AG20443 (cell line): ENCODE data around the gene FAM163B.

ENCODE experiments used
- DNase-seq: peaks from one replicate; pipeline ENCODE4 v3.0.0; 2012; ENCODE audit warnings: low spot score, mixed read lengths

The FAM163B gene

DNA sequence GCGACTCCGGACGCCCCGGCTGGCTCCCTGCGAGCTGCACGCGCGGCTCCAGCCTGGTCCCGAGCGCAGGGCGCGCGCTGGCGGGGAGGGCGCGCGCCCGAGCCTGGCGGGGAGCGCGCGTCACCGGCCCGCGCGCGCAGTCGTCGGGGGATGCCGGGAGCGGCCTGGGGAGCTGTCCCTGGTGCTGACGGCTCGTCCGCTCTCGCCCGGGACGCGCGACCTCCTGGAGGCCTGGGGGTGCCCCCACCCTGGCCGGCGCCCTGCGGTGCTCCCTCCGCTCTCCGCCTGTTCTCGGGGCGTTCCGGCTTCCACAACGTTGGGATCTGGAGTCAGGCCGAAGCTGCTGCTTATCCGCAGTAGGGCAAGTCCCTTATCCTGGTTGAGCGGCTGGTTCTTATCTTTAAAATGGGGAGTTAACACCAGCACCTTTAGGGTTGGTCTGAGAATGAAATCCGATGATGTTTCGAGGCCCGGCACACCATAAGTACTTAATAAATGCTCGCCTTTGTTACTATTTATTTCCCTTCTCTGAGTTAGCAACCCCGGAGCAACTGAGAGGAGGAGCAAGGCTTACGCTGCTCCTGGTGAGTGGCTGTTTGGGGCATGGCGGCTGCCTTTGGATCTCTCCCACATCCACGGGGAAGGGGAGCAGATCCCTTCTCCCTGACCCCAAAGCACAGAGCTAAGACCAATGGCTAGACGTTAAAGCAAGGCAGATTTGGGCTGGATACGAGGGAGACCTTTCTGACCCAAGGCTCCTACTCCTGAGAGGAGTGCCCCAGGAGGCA lies at the start of gene FAM163B:
FAM163B (minus strand) TSS at position 79 of the 788 bp plus-strand sequence. CDS start 29,166 bp downstream, outside the sequence.
- peak; percentile 85 for DNase-seq

DNA sequence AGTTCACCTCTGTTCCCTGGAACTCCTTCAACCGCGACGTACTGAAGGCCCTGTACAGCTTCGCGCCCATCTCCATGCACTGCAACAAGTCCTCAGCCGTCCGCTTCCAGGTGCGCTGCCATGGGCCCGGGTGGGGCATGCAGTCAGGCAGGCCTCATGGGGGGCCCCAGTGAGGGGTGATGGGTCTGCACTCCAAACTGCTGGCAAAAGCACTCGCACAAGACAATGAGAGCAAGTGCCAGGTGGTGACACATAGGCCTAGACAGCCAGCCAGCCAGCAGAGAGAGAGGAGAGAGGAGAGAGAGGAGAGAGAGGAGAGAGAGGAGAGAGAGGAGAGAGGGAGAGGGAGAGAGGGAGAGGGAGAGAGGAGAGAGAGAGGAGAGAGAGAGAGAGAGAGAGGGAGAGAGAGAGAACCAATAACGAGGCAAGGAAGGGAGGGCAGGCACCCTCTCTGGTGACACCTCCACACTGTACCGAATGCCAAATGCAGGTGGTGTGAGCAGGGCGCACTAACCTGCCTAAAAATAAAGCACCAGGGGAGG lies 48.0 kb upstream of the FAM163B start:
- no peak for DNase-seq

DNA sequence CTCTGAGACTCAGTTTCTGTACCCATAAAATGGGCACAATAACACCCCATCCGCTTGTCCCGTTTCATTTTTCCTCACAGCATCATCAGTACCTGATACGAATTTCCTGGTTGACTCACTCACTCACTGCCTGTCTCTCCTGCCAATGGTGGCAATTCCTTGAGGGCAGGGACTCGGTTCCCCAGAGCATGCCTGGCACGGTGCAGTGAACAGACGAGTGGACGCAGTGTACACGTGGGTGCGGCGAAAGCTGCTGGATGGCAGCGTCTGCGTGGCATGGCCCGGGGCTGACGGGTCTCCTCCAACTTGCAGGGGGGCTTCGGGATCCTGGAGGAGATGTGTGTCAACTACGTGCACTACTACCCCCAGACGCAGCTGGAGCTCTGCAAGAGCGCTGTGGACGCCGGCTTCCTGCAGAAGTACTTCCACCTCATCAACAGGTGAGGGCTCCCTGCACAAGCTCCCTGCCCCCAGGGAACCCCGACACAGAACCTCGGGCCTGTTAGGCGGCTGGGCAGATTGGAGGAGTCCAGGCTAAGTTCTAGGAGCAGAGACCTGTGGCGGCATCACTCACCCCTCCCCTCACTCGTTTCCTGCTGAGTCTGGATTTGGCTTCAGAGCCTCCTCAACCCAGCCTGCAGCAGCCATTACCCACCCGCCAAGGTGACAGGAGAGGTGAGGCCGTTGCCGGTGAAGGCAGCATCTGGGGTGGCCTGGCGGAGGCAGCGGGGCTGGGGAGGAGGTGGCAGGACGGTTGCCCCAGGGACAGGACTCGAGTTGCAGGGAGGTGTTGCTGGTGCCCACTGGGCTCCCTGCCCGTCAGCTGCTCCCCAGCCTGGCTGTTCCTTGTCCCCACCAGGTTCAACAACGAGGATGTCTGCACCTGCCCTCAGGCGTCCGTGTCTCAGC lies 47.3 kb upstream of the FAM163B start:
- no peak for DNase-seq

DNA sequence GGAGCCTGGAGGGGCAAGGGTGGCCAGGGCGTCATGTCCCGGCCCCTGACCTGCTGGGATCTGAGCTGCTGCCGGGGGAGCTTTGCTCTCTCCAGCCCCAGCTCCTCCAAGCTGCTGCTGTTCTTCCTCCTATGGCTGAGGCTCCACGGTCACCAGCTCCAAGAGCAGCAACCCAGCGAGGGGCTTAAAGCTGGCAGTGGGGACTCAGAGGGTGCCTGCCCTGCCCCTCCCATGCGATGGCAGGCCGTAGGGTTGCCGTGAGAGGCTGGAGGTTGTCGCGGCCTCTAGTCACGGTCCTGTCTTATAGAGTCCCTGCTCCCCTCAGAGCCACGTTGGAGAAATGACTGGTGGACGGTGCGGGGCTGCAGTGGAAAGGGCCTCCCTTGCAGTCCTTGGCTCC lies 46.5 kb upstream of the FAM163B start:
- DNase-seq: no peak

DNA sequence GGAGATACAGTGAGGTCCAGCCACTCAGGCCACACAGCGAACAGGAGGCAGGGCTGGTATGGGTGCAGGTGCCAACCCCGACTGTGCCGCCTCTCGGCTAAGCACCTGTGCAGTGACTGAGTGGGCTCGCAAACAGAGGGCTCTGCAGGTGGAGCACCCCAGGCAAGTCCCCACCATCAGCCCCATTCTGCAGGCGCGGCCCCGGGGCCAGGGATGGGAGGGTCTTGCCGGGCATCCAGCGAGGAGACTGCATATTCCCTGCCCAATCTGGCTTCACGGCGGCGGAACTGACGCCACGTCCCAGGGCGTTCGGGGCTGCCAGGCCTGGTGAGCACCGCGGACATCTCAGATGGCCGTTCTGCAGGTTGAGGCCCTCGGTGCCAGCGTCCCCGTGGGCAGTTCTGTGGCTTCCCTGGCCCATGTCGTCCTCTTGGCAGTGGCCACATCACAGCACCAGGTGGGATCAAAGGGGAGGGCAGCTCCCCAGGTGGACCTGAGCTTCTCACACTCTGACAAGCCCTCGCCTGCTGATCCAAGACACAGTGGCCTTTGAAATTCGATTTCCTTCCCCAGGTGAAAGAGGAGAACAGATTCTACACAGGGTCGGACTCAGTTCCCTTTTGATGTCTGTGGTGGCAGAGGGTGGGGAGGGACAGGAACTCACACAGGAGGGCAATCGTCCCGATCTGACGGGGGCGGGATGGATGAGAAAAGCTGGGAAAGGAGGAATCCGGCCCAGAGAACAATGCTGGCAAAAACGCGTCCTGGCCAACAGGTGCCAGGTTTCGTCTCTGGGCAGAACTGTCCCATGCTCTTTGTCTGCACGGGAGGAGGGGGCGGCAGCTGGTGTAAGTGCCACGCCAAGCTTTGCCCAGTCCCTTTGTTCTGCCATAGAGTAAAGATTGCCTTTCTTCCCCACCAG lies 45.8 kb upstream of the FAM163B start:
- DNase-seq: no peak

DNA sequence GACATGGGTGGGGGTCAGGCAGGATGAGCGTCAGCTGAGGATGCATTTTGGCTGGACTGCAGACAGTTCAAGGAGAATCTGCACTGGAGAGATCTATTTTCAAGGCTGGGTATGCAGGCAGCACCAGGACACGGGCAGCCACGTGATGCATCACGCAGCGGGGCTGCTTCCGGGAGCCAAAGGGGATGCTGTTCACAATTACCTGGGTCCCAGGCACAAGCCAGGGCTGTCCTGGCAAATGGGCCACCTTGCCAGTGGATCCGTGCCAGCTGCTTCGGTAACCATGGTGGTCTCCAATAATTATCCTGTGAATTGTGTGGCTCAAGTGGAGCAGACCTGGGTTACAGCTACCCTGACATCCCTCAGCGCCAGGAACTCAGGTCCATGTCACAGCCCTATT lies 44.4 kb upstream of the FAM163B start:
- DNase-seq: no peak

DNA sequence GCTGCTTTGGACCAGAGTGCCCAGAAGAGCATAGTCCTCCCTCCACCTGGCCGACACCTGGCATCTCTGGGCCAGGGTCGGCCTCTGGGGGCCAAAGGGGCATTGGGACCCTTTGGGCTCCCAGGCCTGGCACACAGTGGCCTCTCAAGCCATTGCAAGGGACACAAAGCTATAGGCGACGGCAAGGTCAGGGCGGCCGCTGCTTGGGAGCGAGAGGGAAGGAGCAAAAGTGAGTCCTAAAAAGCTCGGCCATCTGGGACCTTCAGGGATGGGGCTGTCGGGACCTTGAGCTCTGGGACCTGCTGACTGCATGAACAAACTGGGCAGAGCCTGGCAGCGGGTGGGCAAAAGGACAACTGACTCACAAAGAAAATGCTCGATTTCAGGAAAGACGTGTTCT lies 40.8 kb upstream of the FAM163B start:
- no peak for DNase-seq

DNA sequence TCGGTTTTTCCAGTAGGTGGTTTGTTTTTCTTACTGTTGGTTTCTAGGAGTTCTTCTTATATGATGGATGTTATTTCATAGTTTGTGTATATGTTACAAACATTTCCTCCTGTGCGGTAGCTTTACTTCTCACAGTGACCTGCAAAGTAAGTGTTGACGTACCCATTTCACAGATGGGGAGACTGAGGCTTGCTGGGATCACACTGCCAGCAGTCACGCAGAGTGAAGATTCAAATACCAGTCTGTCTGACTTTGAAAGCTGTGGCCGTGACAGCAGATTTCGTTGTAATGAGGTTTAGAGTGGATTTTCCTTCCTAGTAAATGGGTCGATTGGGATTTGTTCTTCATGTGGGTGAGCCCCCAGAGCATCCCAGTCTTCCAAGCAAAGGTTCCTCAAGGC lies 40.0 kb upstream of the FAM163B start:
- DNase-seq: no peak

DNA sequence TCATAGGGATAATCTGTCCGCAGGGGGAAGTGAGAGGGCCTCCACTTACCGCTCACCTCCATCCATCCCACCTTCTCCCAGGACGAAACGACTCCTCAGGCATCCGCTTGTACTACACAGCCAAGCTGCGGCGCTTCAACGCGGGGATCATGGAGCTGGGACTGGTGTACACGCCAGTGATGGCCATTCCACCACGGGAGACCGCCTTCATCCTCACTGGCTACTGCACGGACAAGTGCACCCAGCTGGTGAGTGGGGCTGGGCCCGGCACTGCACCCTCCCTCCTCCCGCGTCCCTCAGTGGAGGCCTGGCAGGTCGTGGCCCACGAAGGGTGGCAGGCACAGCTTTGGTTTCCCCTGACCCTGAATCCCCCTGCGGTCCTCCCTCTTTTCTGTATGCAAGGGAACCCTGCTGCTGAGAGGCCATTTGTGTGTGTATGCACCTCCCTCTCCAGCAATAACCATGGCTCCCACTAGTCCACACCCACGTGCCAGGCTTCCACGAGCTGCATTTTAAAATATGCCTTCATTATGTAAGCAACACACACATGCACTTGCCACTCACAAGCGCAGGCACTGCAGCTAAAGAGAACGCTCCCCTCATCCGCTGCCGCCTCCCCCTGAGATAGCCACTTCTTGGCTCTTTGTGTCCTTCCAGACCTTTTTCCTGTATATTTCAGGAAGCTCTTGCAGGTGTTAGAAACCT lies 38.7 kb upstream of the FAM163B start:
- no peak for DNase-seq

DNA sequence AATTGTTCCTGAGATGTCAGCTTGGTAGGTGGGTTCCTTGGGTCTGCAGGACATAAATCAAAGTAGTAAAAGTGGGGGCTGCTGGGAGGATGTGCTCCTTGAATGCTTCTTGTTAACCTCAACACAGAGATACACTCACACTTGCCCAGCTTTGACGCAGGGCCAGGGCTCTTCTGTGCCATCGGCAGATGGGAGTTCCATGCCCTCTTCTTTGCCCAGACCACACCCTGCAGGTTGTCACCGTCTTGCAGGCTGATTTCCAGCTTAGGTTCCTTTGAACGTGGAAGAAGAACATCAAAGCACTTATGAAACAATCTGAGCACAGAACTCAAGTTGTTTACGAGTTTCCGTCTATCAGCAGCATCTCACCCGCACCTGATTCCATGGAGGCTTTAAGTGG lies 38.0 kb upstream of the FAM163B start:
- no peak for DNase-seq

DNA sequence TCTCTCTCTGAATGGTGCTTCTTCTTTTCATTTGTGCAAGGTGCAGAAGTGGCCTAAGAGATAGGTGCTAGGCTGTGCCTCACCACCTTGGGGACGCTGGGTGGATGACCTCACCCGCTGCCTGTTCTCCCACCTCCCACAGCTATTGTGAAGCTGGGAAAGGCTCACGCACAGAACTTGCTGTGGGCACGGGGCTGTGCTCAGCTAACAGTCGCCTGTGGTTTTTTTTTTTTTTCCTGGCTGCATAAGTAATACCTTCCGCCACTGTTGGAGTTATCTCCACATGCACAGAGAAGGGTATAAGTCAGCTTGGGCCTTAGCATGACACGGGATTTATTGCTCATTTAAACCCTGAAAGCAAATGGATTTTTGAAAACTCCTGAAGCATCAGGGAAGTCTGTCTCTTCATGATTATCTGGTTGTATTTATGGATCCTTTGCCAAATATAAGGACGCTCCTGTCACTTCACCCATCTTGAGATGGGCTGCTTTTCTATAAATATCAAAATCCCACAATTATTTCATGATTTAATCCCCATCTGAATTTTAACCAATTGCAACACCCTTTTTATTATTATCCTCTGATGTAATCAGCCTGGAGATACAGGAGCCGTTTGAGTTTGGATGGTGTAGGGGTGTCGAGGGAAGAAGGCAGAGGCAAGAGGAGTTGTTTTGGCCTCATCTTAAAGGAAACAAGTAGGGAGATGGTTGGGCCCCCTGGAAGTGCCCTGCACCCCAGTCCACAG lies 36.0 kb upstream of the FAM163B start:
- DNase-seq: no peak

DNA sequence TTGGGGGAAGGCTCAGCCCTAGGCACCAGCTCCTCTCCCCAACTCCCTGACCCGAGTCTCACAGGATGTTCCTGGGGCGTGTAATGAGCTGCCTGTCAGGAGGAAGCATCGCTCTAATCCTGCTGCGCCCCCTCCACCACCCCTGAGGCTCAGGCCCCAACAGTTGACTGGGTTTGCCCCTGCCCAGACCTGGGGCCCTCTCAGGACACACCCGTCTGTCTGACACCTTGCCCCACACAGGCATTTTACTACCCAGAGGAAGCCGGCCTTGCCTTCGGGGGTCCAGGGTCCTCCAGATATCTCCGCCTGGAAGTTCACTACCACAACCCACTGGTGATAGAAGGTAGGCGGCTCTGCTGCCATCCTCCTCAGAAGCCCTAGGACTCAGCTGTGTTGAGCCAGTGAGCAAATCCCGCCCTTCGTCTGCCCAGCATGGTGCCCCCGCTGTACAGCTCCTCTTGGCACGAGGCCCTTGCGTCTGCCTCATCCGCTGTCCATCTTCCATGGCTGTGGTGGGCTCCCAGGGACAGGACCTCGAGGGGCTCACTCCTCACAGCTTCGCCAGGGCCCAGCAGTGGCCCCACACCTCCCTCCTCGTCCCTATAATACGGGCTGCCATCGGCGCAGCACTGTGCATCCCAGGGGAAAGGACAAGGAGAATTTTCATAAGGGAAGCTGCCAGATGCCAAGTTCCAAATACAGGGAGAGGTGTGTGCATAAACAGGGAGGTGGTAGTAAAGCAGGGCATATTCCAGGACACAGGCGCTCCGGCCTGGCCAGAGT lies 35.0 kb upstream of the FAM163B start:
- DNase-seq: no peak

DNA sequence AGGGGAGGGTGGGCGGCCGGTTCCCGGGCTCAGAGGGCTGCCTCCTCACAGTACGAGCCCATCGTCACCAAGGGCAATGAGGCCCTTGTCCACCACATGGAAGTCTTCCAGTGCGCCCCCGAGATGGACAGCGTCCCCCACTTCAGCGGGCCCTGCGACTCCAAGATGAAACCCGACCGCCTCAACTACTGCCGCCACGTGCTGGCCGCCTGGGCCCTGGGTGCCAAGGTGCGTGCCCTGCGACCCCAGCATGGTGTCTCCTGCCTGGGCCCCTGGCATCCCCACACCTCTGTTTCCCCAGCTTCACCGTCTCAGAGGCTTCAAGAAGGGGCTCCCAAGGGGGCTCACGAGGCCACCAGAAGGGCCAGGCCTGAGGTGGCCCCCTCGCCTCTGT lies 34.2 kb upstream of the FAM163B start:
- no peak for DNase-seq

DNA sequence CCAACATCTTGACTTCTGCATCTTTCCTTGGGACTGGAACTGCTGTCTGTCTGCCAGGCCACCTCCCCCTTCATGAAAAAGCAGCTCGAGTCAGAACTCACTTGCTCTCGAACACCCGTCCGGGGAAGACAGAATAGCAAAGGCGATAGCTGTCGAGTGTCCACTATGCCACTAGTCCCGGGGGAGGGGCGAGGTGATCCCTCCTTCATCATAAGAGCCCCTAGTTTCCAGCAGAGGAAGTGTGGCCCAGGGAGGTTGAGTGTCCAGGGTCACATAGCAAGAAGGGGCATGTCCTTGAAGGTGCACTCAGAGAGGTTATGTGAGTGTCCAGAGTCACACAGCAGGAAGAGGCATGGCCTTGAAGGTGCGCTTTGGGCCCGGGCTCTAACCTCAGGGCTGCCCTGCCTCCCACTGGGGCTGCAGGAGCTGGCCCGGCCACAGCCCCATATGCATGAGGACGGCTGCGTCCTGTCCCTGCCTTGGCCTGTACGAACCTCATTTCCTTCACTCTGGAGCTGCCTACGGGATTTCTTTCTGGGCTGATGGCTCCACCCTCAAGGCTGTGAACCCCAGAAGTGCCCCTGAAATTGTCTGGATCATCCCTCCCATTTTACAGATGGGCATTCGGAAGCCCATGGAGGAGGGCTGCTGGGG lies 33.6 kb upstream of the FAM163B start:
- no peak for DNase-seq

DNA sequence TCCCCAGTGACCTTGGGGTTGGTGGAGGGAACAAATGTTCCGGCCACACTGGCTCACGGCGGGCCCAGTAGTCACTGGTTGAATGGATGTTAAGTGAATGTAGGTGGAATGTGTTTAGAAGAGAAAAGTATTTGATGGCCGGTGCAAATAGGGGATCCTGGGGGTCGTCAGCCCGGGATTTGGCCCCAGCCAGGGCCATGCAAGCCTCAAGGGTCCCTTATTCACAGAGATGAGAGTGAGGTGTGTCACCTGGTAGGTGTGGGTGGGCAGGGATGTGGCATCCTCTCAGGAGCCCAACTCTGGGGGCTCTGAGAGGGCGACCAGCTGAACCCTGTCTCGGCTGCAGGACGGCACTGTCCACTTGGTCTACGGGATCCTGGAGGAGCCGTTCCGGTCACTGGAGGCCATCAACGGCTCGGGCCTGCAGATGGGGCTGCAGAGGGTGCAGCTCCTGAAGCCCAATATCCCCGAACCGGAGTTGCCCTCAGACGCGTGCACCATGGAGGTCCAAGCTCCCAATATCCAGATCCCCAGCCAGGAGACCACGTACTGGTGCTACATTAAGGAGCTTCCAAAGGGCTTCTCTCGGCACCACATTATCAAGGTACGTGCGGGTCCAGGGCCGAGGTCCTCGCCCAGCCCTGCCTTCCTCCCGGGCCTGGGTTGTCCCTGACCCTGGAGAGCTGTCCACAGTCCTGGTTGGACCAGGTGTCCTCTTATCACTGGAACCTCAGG lies 32.8 kb upstream of the FAM163B start:
- DNase-seq: no peak

DNA sequence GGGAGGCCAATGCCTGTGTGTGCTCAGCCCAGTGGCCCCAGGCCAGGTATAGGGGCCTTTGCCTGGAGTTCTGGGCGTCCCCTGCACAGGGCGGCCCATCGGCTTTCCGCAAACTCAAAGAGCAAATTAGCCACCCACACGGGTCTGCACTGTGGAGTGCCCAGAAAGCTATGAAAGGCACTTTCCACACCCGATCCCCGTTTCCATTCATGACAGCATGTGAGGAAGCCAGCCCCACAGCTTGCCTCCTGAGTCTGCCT lies 32.1 kb upstream of the FAM163B start:
- no peak for DNase-seq

DNA sequence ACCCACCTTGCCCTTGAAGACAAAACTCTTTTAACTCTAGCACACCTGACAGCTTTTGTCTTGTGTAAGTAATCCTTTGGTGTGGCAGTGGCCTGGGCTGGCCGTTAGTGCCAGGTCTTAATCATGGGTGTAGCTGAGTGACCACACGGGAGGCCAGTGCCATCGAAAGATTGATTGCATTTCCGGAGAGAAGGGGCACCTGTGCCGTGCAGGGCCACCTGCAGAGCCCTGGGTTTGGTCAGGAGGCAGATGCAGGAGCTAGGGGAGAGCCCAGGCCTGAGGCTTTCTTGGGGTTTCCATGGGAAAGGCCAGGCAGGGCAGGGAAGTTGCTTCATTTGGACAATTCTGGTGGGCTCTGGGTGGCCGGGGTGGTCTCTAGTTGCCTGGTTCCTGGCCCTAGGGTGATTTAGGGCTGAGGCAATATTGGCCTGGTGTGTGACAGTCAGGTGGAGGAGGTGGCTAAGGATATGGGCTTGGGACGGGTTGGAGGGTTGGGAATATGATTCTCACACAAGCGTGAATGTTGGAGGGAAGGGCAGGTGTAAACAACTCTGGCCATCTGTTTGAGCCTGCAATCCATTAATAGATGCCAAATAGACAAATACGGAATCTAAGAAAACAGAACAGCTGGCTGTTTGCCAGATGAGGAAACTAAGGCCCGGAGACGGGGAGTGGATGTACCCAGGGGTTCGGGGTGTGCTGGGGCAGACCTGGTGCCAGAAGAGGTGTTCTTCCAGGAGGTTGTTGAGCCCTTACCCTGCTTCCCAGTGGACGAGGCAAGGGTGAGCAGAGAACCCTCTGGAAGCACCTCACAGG lies 31.6 kb upstream of the FAM163B start:
- no peak for DNase-seq

DNA sequence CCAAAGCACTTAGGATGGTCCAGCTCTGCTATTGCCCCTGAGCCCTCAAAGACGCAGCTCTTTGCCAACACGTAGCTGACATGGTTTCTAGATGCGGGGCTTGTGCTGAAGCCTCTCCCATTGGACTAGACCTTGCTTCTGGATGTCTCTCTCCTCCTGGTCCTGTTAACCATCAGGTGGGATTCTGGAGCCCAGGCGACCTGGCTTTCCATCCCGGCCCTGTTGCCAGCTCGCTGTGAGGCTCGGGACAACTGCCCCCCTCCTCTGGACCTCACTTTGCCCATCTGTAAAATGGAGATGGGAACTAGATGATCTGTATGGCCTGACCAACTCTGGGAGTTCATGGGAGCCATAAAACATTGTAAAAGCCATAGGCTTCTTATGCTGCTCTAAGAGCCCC lies 31.0 kb upstream of the FAM163B start:
- no peak for DNase-seq
